Stimulated activated CD8-positive, alpha-beta memory T cell treated with anti-CD3 and anti-CD28 coated beads, Interleukin-7, amount 100 ng/mL, for 1 hour (primary cell): Measurements from ENCODE around the gene REG1B.

Experiments used
- DNase-seq, 2 donors: peaks; one replicate each; pipeline ENCODE4 v3.0.0-alpha.2; 2020; ENCODE audit warnings: low read depth in 2 of 2

REG1B gene, protein sequence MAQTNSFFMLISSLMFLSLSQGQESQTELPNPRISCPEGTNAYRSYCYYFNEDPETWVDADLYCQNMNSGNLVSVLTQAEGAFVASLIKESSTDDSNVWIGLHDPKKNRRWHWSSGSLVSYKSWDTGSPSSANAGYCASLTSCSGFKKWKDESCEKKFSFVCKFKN

DNA sequence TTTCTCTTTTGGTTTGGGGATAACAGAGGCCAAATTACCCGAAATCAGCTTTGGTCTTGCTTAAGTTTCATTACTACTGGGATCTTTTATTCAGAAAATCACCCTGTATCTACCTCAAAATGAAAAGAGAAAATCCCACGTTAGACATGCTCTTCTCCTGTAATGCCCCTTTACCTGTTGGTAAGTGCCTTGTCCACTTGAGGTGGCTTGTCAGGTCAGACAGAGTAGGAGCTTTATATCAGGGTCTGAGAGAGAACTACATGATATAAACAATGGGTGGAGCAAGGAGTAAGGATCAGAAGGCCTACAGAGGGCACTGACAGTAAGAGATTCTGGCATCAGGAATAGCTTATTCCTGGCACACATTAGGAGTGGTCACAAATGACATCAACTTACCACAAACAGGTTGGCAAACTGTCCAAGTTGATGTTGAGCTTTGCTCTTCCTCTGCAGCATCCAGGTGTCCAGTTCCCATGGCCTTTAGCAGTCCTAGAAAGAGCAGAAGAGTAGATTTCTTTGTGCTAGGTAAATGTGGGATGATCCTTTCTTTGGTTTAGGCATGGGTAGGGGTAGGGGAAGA lies at the start of gene REG1B:
Gene REG1B, minus strand, starts transcription at position 209 of the 580 bp plus-strand sequence. CDS start 381 bp downstream, outside the sequence.
- DNase-seq: no peak

DNA sequence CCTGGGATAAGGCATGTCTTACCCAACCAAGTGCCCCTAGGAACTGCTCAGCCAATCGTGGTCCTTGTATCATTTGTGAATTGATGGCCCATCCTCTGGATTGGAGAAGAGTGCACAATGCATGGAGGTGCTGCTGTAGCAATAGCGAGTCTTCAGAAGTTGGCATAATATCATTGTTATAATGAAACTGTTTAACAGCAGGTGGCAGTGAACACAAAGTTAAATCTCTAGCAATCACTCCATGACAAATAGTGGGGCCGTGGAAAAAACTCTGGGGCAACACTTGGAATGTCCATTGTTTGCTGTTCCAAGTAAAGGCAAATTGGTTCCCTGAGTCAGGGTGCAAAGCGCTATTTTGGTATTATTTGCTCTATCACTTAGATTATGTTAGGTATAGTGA lies 43.9 kb upstream of the REG1B start:
- DNase-seq: no peak

DNA sequence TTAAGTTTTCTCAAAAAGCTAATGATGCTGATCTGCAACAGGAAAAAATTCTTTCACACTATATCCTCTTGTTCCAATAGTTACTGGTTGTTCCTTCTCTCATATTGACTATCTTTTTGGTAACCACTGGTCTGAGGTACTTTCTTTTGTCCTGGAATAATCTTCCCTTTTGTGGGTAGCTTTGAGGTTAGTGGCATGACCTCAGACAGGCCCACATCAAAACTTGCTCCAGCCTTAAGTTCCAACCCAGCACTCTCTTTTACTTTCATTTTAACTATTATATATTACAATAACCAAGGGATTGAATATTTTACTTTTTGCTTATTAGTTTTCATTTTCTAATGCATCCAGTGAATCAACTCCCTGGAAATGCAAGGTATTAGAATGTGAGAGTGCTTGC lies 42.0 kb upstream of the REG1B start:
- DNase-seq: no peak

DNA sequence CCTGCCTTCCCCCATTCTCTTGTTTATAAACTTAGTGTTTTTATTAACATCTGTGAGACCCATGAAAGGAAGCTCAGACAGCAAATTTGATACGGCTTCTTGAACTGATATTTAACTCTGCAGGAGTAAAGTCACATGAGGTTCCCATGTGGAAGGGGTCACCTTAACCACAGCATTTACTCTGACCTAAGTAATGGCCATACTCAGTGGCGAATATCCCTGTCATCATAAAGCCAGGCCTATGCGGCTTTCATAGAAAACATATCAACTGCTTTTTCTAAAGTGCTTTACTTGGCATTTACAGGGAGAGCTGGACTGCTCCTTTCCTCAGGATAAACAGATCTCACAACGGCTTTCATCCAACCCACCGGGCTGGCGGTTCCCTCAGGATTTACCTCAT lies 41.5 kb upstream of the REG1B start:
- DNase-seq: no peak

DNA sequence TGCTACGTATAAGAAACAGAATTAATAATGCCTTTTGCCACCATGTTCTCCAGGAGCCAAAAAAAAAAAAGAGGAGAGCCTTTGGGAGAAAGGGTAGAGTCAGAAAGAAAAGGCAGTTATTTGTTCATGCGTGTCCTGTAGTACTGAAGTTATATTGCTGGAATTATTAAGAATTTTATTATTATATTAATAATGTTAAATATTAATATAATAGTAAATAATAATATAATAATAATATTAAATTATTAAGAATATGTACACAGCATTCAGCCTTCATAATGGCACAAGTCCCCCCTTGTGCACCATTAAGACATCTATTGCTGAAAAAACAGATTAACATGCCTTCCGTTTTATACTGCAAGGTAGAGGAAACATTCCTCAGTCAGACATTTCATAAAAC lies 40.6 kb upstream of the REG1B start:
- DNase-seq: no peak

DNA sequence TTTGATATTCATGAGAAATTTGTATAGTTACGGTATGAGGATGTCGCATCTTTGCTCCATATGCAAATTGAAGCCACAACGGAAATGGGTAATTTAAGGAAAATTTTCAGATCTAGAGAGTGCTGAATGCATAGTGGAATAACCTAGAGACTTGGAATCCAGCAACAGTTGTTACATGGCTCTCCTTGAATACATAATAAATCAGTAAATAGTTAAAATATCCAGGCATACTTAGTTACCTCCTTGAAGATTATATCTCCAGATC lies 37.9 kb upstream of the REG1B start:
- no peak for DNase-seq

DNA sequence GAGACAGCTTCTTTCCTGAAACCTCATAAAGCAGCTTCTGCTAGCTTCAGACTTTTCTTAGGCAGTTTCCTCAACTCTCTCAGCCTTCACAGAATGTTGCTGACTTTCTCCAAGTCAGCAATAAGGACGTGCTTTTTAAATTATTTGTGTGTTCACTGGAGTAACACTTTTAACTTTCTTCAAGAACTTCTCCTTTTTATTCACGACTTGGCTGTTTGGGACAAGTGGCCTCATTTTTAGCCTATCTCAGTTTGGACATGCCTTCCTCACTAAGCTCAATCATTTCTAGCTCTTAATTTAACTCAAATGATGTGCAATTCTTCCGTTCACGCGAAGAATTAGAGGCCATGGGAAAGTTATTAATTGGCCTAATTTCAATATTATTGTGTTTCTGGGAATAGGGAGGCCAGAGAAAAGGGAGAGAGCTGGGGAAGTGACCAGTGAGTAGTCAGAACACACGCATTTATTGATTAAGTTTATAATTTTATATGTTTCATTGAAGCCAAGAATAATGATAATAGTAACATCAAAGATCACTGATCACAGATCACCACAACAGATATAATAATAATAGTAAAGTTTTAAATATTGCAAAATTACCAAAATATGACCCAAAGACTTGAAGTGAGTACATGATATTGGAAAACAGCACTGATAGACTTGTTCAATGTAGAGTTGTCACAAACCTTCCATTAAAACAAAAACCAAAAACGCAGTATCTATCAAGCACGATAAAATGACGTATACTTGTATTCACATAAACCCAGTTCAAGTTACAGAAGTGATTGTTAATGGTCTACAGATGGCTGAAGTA lies 37.3 kb upstream of the REG1B start:
- no peak for DNase-seq

DNA sequence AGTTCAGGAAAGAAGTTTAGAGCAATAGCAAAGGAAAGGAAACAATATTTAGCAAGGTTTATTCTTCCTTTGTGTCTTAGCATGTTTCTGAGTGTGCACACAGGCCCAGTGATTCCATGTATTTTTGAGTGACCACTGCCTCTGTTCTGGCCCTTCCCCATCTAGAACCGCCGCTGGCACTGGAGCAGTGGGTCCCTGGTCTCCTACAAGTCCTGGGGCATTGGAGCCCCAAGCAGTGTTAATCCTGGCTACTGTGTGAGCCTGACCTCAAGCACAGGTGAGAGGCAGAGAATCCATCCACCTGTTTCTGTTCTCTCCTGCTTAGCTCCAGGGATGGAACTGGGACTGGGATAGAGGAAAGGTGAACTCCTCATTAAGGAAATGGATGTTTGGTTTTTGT lies 34.9 kb upstream of the REG1B start:
- DNase-seq: no peak

DNA sequence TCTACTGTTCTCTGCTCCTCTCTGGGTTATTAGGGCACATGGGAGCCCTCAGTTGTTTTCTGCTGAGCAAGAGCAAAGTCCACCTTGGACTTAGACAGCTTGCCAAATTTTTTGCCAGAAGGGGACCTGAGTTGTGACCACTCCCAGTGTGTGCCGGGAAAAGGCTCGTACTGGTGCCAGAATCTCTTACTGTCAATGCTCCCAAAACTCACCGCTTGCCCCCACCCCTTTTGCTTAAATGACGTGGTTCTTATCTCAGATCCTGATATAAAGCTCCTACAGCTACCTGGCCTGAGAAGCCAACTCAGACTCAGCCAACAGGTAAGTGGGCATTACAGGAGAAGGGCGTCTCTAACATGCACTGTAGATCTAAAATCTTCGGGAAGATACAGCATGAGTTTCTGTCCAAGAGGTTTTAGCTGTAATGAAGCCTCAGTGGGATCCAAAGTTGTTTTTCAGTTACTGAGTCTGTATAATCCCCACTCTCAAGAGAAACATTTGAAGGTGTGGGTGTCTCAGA lies 32.5 kb upstream of the REG1B start, which contains the start of gene REG1A:
Gene REG1A, plus strand, starts transcription at position 295 of the 520 bp plus-strand sequence. CDS start 374 bp downstream, outside the sequence.
- no peak for DNase-seq

DNA sequence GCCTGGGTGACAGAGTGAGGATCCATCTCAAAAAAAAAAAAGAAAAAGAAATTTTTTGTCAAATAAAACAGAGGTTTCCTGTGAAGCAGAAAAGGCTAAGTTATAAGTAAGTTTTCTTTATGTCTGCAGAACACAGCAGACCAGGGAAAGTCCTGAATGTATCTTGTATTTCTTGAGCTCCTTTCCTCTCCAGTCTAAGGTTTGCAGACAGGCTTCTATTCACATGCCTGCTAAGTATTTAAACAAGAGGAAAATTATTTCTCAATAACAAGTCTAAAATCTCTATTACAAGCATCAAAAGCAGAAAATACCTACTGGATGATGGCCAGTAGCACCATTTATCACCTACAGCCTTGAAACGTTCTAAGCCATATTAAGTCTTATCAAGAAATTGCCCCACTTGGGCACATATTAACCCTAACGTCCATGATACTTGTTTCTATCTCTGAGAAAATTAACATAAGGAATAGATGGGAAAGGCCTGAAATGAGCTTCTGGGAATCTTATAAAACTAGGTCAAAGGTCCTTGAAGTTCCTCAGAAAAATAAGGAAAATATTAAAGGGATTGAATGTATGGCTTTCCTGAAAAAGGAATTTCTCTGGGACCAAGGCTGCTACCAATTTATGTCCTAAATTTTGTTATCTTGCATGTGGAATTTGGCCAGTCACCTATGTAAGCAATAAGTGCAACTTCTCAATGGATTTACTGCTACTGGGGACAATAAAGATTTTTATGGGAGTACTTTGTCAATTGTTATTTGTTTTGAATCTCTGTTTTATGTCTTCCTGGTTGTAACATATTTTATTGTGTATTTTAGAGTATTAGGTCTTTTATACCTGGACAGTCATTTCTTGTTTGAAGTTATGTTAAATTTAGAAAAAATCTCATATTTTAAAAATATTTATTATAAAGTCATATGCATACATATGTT lies 29.5 kb upstream of the REG1B start:
- DNase-seq: no peak

DNA sequence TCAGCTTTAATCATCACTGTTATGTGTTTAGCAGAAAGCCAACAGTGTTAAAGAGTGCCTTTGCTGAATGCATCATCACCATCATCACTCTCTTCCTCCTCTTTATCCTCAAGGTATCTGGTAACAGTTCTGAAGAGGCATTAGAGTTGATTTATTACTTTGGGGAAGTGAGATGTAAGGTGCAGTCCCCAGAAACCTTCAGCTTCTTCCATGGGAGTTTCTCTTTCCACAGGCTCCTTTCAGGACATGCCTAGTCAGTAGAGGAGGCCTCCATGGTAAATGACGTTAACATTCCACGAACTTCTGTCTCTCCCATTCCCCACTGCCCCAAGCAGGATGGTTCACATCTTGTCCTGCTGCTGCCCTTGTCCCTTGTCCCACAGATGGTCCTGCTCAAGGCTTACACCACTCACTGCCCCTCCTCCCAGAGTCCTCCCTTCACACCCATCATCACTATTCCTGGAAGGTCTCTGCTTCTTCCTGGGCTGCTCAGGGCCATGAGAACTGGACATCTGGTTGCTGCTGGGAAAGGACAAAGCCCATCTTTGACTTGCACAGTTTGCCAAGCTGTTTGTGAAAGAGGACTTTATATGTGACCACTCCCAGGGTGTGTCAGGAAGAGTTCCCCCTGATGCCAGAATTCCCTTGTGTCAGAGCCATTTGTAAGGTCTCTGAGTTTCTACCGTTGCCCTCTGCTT lies 27.2 kb upstream of the REG1B start:
- DNase-seq: no peak

DNA sequence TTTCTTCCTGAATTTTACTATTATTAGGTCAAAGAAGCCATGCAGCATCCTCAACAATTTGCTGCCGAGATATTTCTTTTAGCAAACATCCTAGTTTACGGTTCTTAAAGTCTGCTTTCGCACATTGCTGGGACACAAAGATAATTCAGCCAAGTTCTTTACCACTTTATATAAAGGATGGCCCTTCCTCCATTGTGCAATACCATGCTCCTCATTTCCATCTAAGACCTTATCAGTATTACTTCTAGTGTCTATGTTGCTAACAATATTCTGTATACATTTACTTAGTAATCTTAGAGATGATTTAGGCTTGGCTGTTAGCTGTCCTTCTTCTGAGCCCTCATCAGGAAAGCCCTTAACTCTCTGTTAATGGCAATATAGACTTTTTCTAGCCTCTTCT lies 24.5 kb upstream of the REG1B start:
- DNase-seq: no peak

DNA sequence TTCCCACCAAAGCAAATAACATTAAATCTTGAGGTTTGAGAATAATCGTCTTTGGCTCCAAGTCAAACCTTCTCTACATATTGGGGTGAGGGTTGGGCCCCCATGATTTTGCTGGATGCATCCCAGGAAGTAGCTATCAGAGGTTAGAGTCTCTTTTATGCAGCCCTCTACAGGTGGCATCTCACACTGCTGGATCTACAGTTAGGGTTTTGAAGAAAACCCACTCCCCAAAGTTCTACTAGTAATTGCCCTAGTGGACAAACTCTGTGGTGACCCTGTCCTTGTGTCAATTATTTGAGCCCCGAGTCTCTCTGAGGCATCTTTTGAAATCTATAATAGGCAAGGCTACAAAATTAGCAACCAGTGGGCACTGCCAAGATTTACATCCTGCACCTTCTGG lies 17.5 kb upstream of the REG1B start:
- no peak for DNase-seq

DNA sequence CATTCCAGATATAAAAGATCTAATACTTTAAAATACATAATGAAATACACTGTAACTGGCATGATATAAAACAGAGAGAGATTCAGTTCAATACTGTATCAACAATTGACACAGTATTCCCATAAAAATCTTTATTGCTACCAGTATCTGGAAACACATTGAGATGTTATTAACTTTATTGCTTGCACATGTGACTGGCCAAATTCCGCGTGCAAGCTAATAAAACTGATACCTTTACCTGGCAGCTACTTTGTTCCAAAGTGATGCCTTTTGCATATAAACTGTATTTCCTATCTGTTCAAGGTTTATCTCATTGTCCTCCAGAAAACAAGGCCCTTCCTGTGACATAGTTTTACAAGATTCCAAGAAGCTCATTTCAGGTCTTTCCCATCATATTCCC lies 15.4 kb upstream of the REG1B start:
- DNase-seq: no peak

DNA sequence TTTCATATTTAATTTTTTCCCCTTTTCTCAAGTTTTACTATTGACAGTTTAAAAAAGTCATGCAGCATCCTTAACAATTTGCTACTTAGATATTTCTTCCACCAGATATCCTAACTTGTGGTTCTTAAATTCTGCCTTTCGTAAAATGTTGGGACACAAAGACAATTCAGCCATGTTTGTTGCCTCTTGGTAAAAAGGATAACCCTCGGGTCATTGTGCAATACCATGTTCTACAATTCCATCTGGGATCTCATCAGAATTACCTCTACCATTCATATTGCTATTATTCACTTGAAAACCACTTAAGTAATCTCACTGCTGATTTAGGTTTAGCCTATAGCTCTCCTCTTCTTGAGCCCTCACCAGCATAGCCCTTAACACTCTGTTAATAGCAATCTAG lies 13.2 kb upstream of the REG1B start:
- no peak for DNase-seq

DNA sequence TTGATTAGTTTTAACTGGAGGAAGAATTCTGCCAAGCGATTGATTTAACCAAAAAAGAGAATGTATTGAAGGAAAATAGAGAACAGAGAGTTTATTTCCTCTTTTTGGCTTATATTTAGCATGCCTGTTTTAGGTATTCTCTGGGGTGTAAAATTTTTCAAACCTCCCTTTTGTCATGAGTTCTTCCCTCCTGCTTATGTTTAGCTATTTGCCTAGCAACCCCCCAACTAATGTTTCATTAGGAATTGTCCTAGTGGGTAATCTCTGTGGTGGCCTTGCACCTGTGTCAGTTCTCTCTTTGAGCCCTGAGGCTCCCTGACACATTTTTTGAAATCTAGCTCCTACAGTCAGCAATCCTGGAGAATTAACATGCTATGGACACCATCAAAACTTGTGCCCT lies 12.5 kb upstream of the REG1B start:
- DNase-seq: no peak

DNA sequence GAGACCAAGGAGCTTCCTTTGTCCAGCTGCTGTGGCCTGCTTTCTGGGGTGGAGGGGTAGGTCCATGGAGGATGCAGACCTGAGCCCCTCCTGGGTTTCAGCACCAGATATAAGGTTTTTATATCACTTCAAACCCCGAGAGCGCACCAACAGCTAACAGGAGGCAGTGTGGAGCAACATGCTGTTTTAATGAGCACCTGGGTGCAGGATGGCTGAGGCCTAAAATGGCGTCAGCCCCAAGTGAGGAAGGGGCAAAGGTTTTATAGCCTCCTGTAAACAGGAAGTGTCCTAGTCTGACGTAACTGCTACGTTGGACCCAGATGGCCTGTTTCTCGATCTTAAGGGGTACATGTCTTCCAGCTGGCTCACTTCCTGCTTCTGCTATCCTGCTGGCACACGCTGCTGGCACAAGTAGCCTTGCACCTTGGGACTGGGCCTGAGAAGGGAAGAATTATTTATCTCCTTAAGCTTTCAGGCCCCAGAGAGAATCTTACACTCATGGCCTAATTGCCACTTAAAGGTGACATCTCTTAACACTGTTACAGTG lies 11.4 kb upstream of the REG1B start:
- DNase-seq: no peak

DNA sequence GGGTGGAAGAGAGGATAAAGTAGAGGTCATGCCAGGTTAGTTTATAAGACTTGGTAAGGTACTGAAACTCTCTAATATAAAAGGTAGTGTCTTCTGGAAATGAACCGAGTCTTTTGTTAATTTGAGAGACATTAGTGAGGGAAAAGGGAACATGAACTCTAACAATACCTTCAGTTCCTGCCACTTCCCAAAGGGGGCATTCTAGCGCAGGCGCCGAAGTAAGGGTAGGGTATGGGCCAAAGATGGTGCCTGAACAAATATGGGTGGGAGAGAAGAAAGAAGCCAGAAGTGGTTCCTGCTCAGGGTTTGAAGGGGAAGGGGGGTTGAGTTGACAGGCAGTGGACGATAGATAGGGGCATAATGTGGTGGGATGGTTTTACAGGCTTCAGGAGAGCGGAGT lies 10.1 kb upstream of the REG1B start:
- no peak for DNase-seq

DNA sequence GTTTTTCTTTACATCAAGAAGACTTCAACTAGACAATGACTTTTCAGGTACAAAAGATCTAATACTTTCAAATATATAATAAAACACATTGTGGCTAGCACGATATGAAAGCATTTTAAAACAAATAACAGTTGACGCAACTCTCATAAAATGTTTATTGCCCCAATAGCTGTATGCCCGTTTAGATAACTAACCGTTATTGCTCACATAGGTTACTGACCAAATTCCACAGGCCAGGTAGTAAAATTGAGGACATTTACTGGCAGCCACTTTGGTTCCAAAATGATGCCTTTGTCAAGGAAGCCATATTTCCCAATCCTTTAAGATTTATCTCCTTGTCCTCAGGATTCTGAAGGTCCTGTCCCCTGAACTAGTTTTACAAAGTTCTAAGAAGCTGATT lies 2.9 kb upstream of the REG1B start:
- no peak for DNase-seq

DNA sequence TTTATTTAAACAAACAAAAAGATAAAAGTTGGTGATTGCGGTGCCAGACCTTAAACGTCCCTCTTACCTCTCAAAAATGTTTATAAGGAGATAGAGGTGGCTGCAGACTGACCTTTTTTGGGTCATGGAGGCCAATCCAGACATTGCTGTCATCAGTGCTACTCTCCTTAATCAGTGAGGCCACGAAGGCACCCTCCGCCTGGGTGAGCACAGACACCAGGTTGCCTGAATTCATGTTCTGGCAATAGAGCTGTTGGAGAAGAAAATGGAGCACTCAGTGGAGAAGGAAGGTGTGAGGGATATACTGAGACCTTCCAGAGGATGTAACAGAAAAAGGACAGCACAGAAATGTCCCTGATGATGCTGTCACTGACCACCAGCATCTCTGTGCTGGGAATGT lies 1.5 kb downstream of the REG1B start:
- no peak for DNase-seq

DNA sequence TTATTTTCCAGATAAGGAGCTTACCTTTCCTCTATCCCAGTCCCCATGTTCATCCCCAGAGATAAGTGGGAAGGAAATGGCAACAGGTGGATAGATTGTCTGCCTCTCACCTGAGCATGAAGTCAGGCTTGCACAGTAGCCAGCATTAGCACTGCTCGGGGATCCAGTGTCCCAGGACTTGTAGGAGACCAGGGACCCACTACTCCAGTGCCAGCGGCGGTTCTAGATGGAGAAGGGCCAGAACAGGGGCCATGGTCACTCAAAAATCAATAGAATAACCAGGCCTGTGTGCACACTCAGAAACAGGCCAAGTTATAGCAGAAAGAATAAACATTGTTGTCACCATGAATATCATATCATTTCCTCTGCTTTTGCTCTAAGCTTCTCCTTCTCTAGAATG lies 2.4 kb downstream of the REG1B start:
- DNase-seq: no peak
